ENCODE measurements around the gene TMED9.
"Not testable (repeated sequence)": the region's sequence is repeated elsewhere in the genome, so short reads cannot be mapped to it uniquely, and the experiment has no call there.

The TMED9 gene

DNA sequence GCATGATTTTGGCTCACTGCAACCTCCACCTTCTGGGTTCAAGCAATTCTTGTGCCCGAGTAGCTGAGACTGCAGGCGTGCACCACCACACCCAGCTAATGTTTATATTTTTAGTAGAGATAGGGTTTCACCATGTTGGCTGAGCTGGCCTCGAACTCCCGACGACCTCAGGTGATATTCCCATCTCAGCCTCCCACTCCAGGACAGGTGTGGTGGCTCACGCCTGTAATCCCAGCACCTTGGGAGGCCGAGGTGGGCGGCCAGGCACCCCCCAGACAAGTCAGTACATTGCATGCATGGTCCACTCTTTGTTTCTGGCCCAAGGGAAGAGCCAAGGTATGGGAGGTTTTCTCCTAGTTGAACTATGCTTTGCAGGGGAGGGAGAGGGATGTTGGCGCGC is 32.2 kb downstream of the TMED9 start:
- not testable (repeated sequence) for ATAC-seq (ENCODE audit: low read depth); H3K27me3 Mint-ChIP-seq; H3K4me3 Mint-ChIP-seq; H3K4me1 Mint-ChIP-seq; H3K9me3 Mint-ChIP-seq; DNase-seq (ENCODE audit: low spot score in 2 of 2); H3K27ac Mint-ChIP-seq
- peaks cover 25% of the 10 kb centered on the region for H3K36me3 Mint-ChIP-seq

DNA sequence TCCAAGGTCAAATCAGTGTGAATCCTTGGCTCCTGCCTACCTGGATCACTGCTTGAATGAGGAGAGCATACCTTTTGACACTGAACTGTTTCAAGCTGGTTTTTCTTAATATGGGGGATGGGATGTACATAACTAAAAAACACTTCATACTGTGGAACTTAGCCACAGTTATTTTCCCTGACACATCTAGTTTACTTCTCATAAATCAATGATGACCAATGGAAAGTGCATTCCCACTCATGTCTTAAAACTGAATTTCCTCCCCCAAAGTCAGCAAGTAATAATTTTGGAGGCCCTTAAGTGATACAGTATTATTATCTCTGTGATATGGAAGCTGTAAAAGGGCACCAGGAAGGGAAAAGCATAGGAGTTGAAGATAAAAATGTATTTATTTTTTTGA is 38.2 kb downstream of the TMED9 start:
- not testable (repeated sequence) for DNase-seq (ENCODE audit: low spot score in 2 of 2); H3K4me3 Mint-ChIP-seq; ATAC-seq (ENCODE audit: low read depth); H3K27ac Mint-ChIP-seq; H3K9me3 Mint-ChIP-seq; H3K27me3 Mint-ChIP-seq; H3K4me1 Mint-ChIP-seq
- H3K36me3 Mint-ChIP-seq, result peaks cover 11% of the 10 kb centered on the region

DNA sequence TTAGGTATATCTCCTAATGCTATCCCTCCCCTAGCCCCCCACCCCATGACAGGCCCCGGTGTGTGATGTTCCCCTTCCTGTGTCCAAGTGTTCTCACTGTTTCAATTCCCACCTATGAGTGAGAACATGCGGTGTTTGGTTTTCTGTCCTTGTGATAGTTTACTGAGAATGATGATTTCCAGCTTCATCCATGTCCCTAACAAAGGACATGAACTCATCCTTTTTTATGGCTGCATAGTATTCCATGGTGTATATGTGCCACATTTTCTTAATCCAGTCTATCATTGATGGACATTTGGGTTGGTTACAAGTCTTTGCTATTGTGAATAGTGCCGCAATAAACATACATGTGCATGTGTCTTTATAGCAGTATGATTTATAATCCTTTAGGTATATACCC is 42.9 kb downstream of the TMED9 start:
- H3K27me3 Mint-ChIP-seq; H3K36me3 Mint-ChIP-seq; H3K9me3 Mint-ChIP-seq; H3K27ac Mint-ChIP-seq; H3K4me1 Mint-ChIP-seq; H3K4me3 Mint-ChIP-seq; ATAC-seq (ENCODE audit: low read depth); DNase-seq (ENCODE audit: low spot score in 2 of 2): not testable (repeated sequence)

DNA sequence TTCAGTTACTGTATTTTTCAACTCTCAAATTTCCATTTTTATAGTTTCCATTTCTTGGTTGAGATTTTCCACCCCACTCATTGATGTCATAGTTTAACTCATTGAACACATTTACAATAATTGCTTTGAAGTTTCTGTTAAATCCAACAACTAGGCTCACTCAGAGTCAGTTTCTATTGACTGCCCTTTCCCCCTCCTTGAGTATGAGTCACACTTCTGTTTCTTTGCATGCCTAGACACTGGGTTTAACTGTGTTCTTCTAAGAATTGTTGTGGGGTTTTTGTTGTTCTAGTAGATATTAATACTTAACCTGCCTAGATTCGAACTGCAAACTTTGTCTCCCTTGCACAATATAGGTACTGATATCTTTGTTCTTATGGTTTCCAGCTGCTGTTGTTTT is 53.5 kb downstream of the TMED9 start:
- H3K36me3 Mint-ChIP-seq, result not testable (repeated sequence)

More for the DNA sequence above, 53.5 kb downstream of the TMED9 start:
- H3K27ac Mint-ChIP-seq; H3K9me3 Mint-ChIP-seq; ATAC-seq (ENCODE audit: low read depth); H3K27me3 Mint-ChIP-seq; H3K4me1 Mint-ChIP-seq; H3K4me3 Mint-ChIP-seq; DNase-seq (ENCODE audit: low spot score in 2 of 2): not testable (repeated sequence)
